Astrocyte (in vitro differentiated cells and primary cell): ENCODE results near the gene MUC4. TPM values are rescaled to one million over a fixed set of nuclear protein-coding genes. Genes with fewer than 3 reads are reported as not detected.

ENCODE experiments used
- DNase-seq: peaks from one replicate; pipeline ENCODE4 v3.0.0-alpha.2; 2010; ENCODE audit warnings: low read depth
- FAIRE-seq: peaks from 2 replicates; lab custom pipeline; 2011; peaks lifted over from hg19 to GRCh38; lab: Jason Lieb, UNC
- H2AFZ ChIP-seq: 2 replicates; pipeline ENCODE4 v1.6.0; 2012; ENCODE audit warnings: low read depth, low read length, inconsistent platforms
- H3K27ac ChIP-seq: 2 replicates; pipeline ENCODE4 v1.5.1; 2011; ENCODE audit warnings: low read depth, low read length, inconsistent platforms
- H3K27me3 ChIP-seq: 2 replicates; pipeline ENCODE4 v1.6.0; 2011; ENCODE audit warnings: low read length, inconsistent platforms; ENCODE audit not compliant: insufficient read depth
- H3K36me3 ChIP-seq: 2 replicates; pipeline ENCODE4 v1.5.1; 2011; ENCODE audit warnings: low read length, inconsistent platforms; ENCODE audit not compliant: insufficient read depth
- H3K4me1 ChIP-seq: 2 replicates; pipeline ENCODE4 v1.5.1; 2011; ENCODE audit warnings: low read length, inconsistent platforms; ENCODE audit not compliant: insufficient read depth
- H3K4me2 ChIP-seq: 2 replicates; pipeline ENCODE4 v1.6.0; 2012; ENCODE audit warnings: low read length, inconsistent platforms
- H3K4me3 ChIP-seq: 2 replicates; pipeline ENCODE4 v1.5.1; 2011; ENCODE audit warnings: low read depth, mild to moderate bottlenecking, low read length, inconsistent platforms; ENCODE audit not compliant: insufficient read depth
- H3K79me2 ChIP-seq: 2 replicates; pipeline ENCODE4 v1.6.0; 2012; ENCODE audit warnings: mild to moderate bottlenecking, low read length, inconsistent platforms; ENCODE audit not compliant: insufficient read depth
- H3K9ac ChIP-seq: 2 replicates; pipeline ENCODE4 v1.6.0; 2012; ENCODE audit warnings: mild to moderate bottlenecking, low read length, inconsistent platforms
- H3K9me3 ChIP-seq: 2 replicates; pipeline ENCODE4 v1.5.1; 2012; ENCODE audit warnings: low read depth, mild to moderate bottlenecking, low read length, inconsistent platforms; ENCODE audit not compliant: insufficient read depth
- H4K20me1 ChIP-seq: 2 replicates; pipeline ENCODE4 v1.6.0; 2012; ENCODE audit warnings: low read length, inconsistent platforms; ENCODE audit not compliant: insufficient read depth
- H3K27ac Mint-ChIP-seq: one replicate; pipeline ENCODE4 v1.8.0; 2021; ENCODE audit warnings: mild to moderate bottlenecking, mixed read lengths; ENCODE audit not compliant: unreplicated experiment
- H3K27me3 Mint-ChIP-seq: one replicate; pipeline ENCODE4 v1.8.0; 2021; ENCODE audit warnings: low read depth, mixed read lengths; ENCODE audit not compliant: unreplicated experiment
- H3K36me3 Mint-ChIP-seq: one replicate; pipeline ENCODE4 v1.8.0; 2021; ENCODE audit warnings: low read depth, mixed read lengths; ENCODE audit not compliant: unreplicated experiment
- H3K4me1 Mint-ChIP-seq: one replicate; pipeline ENCODE4 v1.8.0; 2021; ENCODE audit warnings: low read depth, mixed read lengths; ENCODE audit not compliant: unreplicated experiment
- H3K4me3 Mint-ChIP-seq: one replicate; pipeline ENCODE4 v1.8.0; 2021; ENCODE audit warnings: mild to moderate bottlenecking, moderate library complexity, mixed read lengths; ENCODE audit not compliant: unreplicated experiment
- H3K9me3 Mint-ChIP-seq: one replicate; pipeline ENCODE4 v1.8.0; 2021; ENCODE audit warnings: mild to moderate bottlenecking, mixed read lengths; ENCODE audit not compliant: unreplicated experiment
- CTCF ChIP-seq: IDR thresholded peaks from 2 replicates; pipeline ENCODE4 v1.5.1; 2011; ENCODE audit warnings: low read depth, mild to moderate bottlenecking, inconsistent platforms, low read length, moderate library complexity; ENCODE audit not compliant: insufficient read depth
- EZH2 ChIP-seq: IDR thresholded peaks from 2 replicates; pipeline ENCODE4 v1.6.1; 2012; ENCODE audit warnings: mild to moderate bottlenecking, low read length, inconsistent platforms; ENCODE audit not compliant: insufficient read depth
- microRNA-seq: library from miRNA; unstranded; fragments of <30 nt; microRNA quantifications from one replicate; pipeline ENCODE4 v1.2.0, GENCODE V29; 2020
- total RNA-seq: library from RNA; stranded (reverse); gene quantifications from 2 replicates; pipeline ENCODE4 v1.2.1, GENCODE V29; 2021

The MUC4 gene
- total RNA-seq, 1 donor from 2014 or later: 0.05 TPM

- peaks cover 23% of the 10 kb centered on the region for H4K20me1 ChIP-seq
- no peak overlapping the region for H3K4me3 ChIP-seq
- no peaks in the 10 kb centered on the region for H3K9me3 ChIP-seq
- H3K27ac ChIP-seq: peak overlapping the region; percentile 16
- H3K36me3 ChIP-seq: peaks cover 4% of the 10 kb centered on the region
- Mint-ChIP-seq H3K4me3 (no peak overlapping the region), H3K4me1 (peaks cover 14% of the 10 kb centered on the region), H3K27ac (peak overlapping the region; percentile 8), H3K9me3 (no peaks in the 10 kb centered on the region), H3K27me3 (peaks cover 2% of the 10 kb centered on the region), H3K36me3 (peaks cover 13% of the 10 kb centered on the region)
- DNase-seq (peak; percentile 89), FAIRE-seq (peak; percentile 99)
- H3K9ac ChIP-seq: no peak overlapping the region
- peak overlapping the region; percentile 71 for H3K4me2 ChIP-seq
- H2AFZ ChIP-seq: peak overlapping the region; percentile 22
- H3K4me1 ChIP-seq: peaks cover 14% of the 10 kb centered on the region
- TF ChIP-seq EZH2: no peak
- no peak for TF ChIP-seq CTCF
- H3K27me3 ChIP-seq: no peaks in the 10 kb centered on the region
- no peaks in the 10 kb centered on the region for H3K79me2 ChIP-seq
Observed at GRCh38 chr3:195697582-195698324, 114.0 kb downstream of the MUC4 start.

Small RNAs within 50 kb of the gene (microRNA-seq; reads per million reads assigned to microRNA genes)
- gene MIR570: not detected

Other genes starting within 250 kb of the MUC4 start
- 0.70 TPM in 1 of 2 replicates, not detected in the other for gene APOD, start 228.0 kb downstream of the MUC4 start, total RNA-seq
- gene MUC20, start 91.0 kb downstream of the MUC4 start, total RNA-seq: 0.41 TPM in 1 of 2 replicates, not detected in the other
- 37.1 and 39.1 TPM in 2 replicates for gene TNK2, start 96.6 kb upstream of the MUC4 start, total RNA-seq